ENCODE results near the gene GUK1. TPM values are rescaled to one million over a fixed set of nuclear protein-coding genes. Genes with fewer than 3 reads are reported as not detected.

Gene GUK1
- total and polyA plus RNA-seq, 4 experiments from 2014 or later = 179 to 488 (median 283) TPM

GRCh38 chr1:228152097-228152917 lies 12.2 kb downstream of the GUK1 start:
- no peak overlapping the region for H3K4me3 Mint-ChIP-seq
- ChIA-PET CTCF (ENCODE audit: partially characterized antibody) (no interaction called here), POLR2A (ENCODE audit: partially characterized antibody) (interaction anchor here (1.2 to 2.5 kb wide), 3 partner anchors 8 to 13 kb away, joined by 3 to 20 read pairs (median 12); partner anchors contain the start of genes GUK1 and IBA57)
- no peak overlapping the region for H3K27ac ChIP-seq (ENCODE audit: low read depth, low read length)
- no peaks in the 10 kb centered on the region for H3K27me3 Mint-ChIP-seq
- H3K27me3 ChIP-seq (ENCODE audit: insufficient read depth, low read length) = no peaks in the 10 kb centered on the region
- no peak overlapping the region for H3K4me3 ChIP-seq (ENCODE audit: low read length in 2 of 2)
- peaks cover 0 to 4% (median under 1%) of the 10 kb centered on the region in 4 donors for H3K4me1 Mint-ChIP-seq
- H3K27ac Mint-ChIP-seq = peak overlapping the region in 6 of 7 donors; percentile 31 to 80 (median 62)
- intact Hi-C loops (cut with micrococcal nuclease) = no loop called here
- no peaks in the 10 kb centered on the region for H3K9me3 ChIP-seq (ENCODE audit: control insufficient read depth in 1 of 2, low read length in 2 of 2)
- no peaks in the 10 kb centered on the region for H3K4me1 ChIP-seq (ENCODE audit: insufficient read depth, low read length)
- no peaks in the 10 kb centered on the region for H3K9me3 Mint-ChIP-seq
- DNase-seq = peak in 1 of 5 donors; percentile 37
- peaks cover 17% of the 10 kb centered on the region for H3K36me3 ChIP-seq (ENCODE audit: insufficient read depth, low read length)
- H3K36me3 Mint-ChIP-seq = peaks cover 0 to 2% of the 10 kb centered on the region in 2 donors

- Histone ChIP-seq H3K4me3 (ENCODE audit: low read length in 2 of 2) (no peak overlapping the region), H3K9me3 (ENCODE audit: control insufficient read depth in 1 of 2, low read length in 2 of 2) (no peaks in the 10 kb centered on the region), H3K27ac (ENCODE audit: low read depth, low read length) (no peak overlapping the region), H3K4me1 (ENCODE audit: insufficient read depth, low read length) (no peaks in the 10 kb centered on the region), H3K27me3 (ENCODE audit: insufficient read depth, low read length) (no peaks in the 10 kb centered on the region), H3K36me3 (ENCODE audit: insufficient read depth, low read length) (peaks cover 11% of the 10 kb centered on the region)
- ChIA-PET CTCF (ENCODE audit: partially characterized antibody) (interaction anchor here (1.0 kb wide), 1 partner anchor 9 kb away, joined by 3 read pairs; no protein-coding TSS in a partner anchor), POLR2A (ENCODE audit: partially characterized antibody) (interaction anchor here (1.2 to 2.5 kb wide), 3 partner anchors 9 to 12 kb away, joined by 3 to 20 read pairs (median 12); partner anchors contain the start of genes GUK1 and IBA57)
- Mint-ChIP-seq H3K9me3 (no peaks in the 10 kb centered on the region), H3K27me3 (no peaks in the 10 kb centered on the region), H3K4me3 (no peak overlapping the region), H3K36me3 (peaks cover 0 to under 1% of the 10 kb centered on the region in 2 donors), H3K27ac (peak overlapping the region in 5 of 7 donors; percentile 31 to 80 (median 64)), H3K4me1 (peaks cover 0 to 4% (median under 1%) of the 10 kb centered on the region in 4 donors)
- DNase-seq = no peak
- intact Hi-C loops (cut with micrococcal nuclease) = no loop called here
Observed at GRCh38 chr1:228152918-228153258, 12.8 kb downstream of the GUK1 start.

DNA sequence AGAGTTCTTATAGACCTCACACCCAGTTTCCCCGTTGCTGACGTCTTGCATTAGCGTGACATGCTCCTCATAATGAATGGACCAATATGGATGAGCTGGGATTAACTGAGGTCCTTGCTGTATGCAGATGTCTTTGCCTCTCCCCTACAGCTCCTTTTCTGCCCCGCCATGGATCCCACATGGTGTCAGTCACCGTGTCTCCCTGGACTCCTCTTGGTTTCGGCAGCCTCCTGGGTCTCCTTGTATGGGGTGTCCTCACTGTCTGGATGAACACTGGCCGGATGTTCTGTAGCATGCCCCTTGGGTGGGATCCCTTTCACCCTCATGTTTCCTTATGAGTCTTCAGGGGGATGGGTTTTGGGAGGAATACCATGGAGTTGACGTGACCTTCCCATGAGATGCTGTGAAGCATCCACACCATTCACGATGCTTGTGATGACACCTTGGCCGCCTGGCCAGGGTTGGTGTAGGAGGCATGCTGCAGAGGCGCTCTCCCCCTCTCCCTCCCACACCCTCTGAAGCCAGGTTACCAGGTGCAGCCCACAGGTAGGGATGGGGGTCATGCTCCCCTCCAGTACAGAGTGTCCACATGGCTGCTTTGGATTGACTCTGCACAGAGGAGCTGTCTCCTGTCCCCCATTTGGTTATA lies 14.1 kb downstream of the GUK1 start:
- peak in 1 of 5 donors; percentile 31 for DNase-seq
- Mint-ChIP-seq H3K36me3 (no peaks in the 10 kb centered on the region), H3K27ac (peak overlapping the region in 4 of 7 donors; percentile 0 to 77 (median 26)), H3K4me1 (peaks cover 0 to 4% (median under 1%) of the 10 kb centered on the region in 4 donors), H3K9me3 (no peaks in the 10 kb centered on the region), H3K27me3 (no peaks in the 10 kb centered on the region), H3K4me3 (no peak overlapping the region)
- H3K27me3 ChIP-seq (ENCODE audit: insufficient read depth, low read length) = no peaks in the 10 kb centered on the region
- no peaks in the 10 kb centered on the region for H3K36me3 ChIP-seq (ENCODE audit: insufficient read depth, low read length)
- no peaks in the 10 kb centered on the region for H3K4me1 ChIP-seq (ENCODE audit: insufficient read depth, low read length)
- no peak overlapping the region for H3K4me3 ChIP-seq (ENCODE audit: low read length in 2 of 2)
- ChIA-PET CTCF (ENCODE audit: partially characterized antibody) (interaction anchor here (0.8 kb wide), 1 partner anchor 11 kb away, joined by 3 read pairs; no protein-coding TSS in a partner anchor), POLR2A (ENCODE audit: partially characterized antibody) (interaction anchor here (0.8 kb wide), 1 partner anchor 12 kb away, joined by 3 read pairs; no protein-coding TSS in a partner anchor)
- H3K9me3 ChIP-seq (ENCODE audit: control insufficient read depth in 1 of 2, low read length in 2 of 2) = no peaks in the 10 kb centered on the region
- H3K27ac ChIP-seq (ENCODE audit: low read depth, low read length) = no peak overlapping the region
- intact Hi-C loops (cut with micrococcal nuclease) = no loop called here

- peak overlapping the region in 1 of 8 donors; percentile 15 for H3K4me3 Mint-ChIP-seq
- H3K9me3 ChIP-seq (ENCODE audit: control insufficient read depth in 1 of 2, low read length in 2 of 2) = no peaks in the 10 kb centered on the region
- H3K27me3 Mint-ChIP-seq = no peaks in the 10 kb centered on the region
- H3K4me3 ChIP-seq (ENCODE audit: low read length in 2 of 2) = no peak overlapping the region
- H3K27ac Mint-ChIP-seq = peak overlapping the region in 5 of 7 donors; percentile 0 to 77 (median 22)
- H3K36me3 Mint-ChIP-seq = no peaks in the 10 kb centered on the region
- no peak overlapping the region for H3K27ac ChIP-seq (ENCODE audit: low read depth, low read length)
- ChIA-PET CTCF (ENCODE audit: partially characterized antibody) (no interaction called here), POLR2A (ENCODE audit: partially characterized antibody) (no interaction called here)
- H3K9me3 Mint-ChIP-seq = no peaks in the 10 kb centered on the region
- no peaks in the 10 kb centered on the region for H3K27me3 ChIP-seq (ENCODE audit: insufficient read depth, low read length)
- DNase-seq = peak in 1 of 5 donors; percentile 41
- peaks cover 0 to 8% (median under 1%) of the 10 kb centered on the region in 4 donors for H3K4me1 Mint-ChIP-seq
- no peaks in the 10 kb centered on the region for H3K4me1 ChIP-seq (ENCODE audit: insufficient read depth, low read length)
- intact Hi-C loops (cut with micrococcal nuclease) = no loop called here
- no peaks in the 10 kb centered on the region for H3K36me3 ChIP-seq (ENCODE audit: insufficient read depth, low read length)
Observed at GRCh38 chr1:228154670-228155571, 14.8 kb downstream of the GUK1 start.

- H3K4me3 ChIP-seq (ENCODE audit: low read length in 2 of 2) = no peak overlapping the region
Observed at GRCh38 chr1:228155596-228156514, 15.8 kb downstream of the GUK1 start.

DNA sequence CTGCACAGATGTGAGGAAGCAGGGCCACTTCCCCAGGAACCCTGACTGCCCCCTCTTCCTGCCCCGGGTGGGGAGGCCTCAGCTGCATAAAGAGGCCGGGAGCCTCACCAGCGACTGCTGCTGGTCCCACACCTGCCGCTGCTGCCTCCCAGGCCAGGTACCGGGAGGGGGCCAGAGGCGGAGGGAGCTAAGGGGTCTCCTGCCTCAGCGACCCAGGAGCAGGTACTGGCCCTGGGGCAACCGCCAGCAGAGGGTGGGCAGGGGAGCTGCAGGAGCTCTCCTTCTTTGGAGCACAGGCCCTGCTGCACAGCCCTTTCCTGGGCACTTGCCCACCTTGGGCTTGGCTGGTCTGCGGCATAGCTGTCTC lies 16.4 kb downstream of the GUK1 start:
- Histone ChIP-seq H3K27me3 (ENCODE audit: insufficient read depth, low read length) (no peaks in the 10 kb centered on the region), H3K36me3 (ENCODE audit: insufficient read depth, low read length) (no peaks in the 10 kb centered on the region), H3K9me3 (ENCODE audit: control insufficient read depth in 1 of 2, low read length in 2 of 2) (no peaks in the 10 kb centered on the region), H3K4me3 (ENCODE audit: low read length in 2 of 2) (no peak overlapping the region), H3K4me1 (ENCODE audit: insufficient read depth, low read length) (peaks cover under 1% of the 10 kb centered on the region), H3K27ac (ENCODE audit: low read depth, low read length) (no peak overlapping the region)
- H3K36me3 Mint-ChIP-seq = no peaks in the 10 kb centered on the region
- peaks cover 0 to 7% (median 2%) of the 10 kb centered on the region in 4 donors for H3K4me1 Mint-ChIP-seq
- POLR2A ChIA-PET (ENCODE audit: partially characterized antibody) = interaction anchor here (1.7 kb wide), 1 partner anchor 9 kb away, joined by 8 read pairs; the partner anchor contains the start of gene IBA57
- CTCF ChIA-PET (ENCODE audit: partially characterized antibody) = interaction anchor here (0.7 to 1.5 kb wide), 2 partner anchors 10 to 26 kb away, joined by 4 to 5 read pairs; no protein-coding TSS in a partner anchor
- intact Hi-C loops (cut with micrococcal nuclease) = no loop called here
- no peak overlapping the region for H3K4me3 Mint-ChIP-seq
- DNase-seq = peak in 1 of 5 donors; percentile 23
- no peaks in the 10 kb centered on the region for H3K27me3 Mint-ChIP-seq
- H3K27ac Mint-ChIP-seq = no peak overlapping the region
- H3K9me3 Mint-ChIP-seq = no peaks in the 10 kb centered on the region

More at GRCh38 chr1:228155596-228156514, 15.8 kb downstream of the GUK1 start:
- H3K27me3 Mint-ChIP-seq = no peaks in the 10 kb centered on the region
- intact Hi-C loops (cut with micrococcal nuclease) = no loop called here
- H3K27ac ChIP-seq (ENCODE audit: low read depth, low read length) = no peak overlapping the region
- H3K27ac Mint-ChIP-seq = peak overlapping the region in 1 of 7 donors; percentile 51
- no peaks in the 10 kb centered on the region for H3K4me1 ChIP-seq (ENCODE audit: insufficient read depth, low read length)
- no peak for DNase-seq
- no peak overlapping the region for H3K4me3 Mint-ChIP-seq
- no peaks in the 10 kb centered on the region for H3K9me3 ChIP-seq (ENCODE audit: control insufficient read depth in 1 of 2, low read length in 2 of 2)
- H3K36me3 Mint-ChIP-seq = no peaks in the 10 kb centered on the region
- ChIA-PET CTCF (ENCODE audit: partially characterized antibody) (no interaction called here), POLR2A (ENCODE audit: partially characterized antibody) (interaction anchor here (1.7 kb wide), 1 partner anchor 10 kb away, joined by 8 read pairs; the partner anchor contains the start of gene IBA57)
- H3K9me3 Mint-ChIP-seq = no peaks in the 10 kb centered on the region
- no peaks in the 10 kb centered on the region for H3K36me3 ChIP-seq (ENCODE audit: insufficient read depth, low read length)
- peaks cover 0 to 8% (median under 1%) of the 10 kb centered on the region in 4 donors for H3K4me1 Mint-ChIP-seq
- no peaks in the 10 kb centered on the region for H3K27me3 ChIP-seq (ENCODE audit: insufficient read depth, low read length)
